Heart left ventricle (tissue), 13 donors: ENCODE measurements around the gene MSI2.

ENCODE experiments used
- CTCF ChIP-seq, 12 donors: fragments of 200-600 bp; sonication (generic) in 4 of 12; IDR thresholded peaks; one replicate each; pipeline versions ENCODE4 v1.5.0 to v1.8.0; 2018 to 2022; ENCODE audit warnings: antibody characterized with exemption in 12 of 12, mild to moderate bottlenecking in 5 of 12
- POLR2A ChIP-seq, 2 donors: fragments of 450-650 bp; IDR thresholded peaks; one replicate each; pipeline ENCODE4 v1.6.1; 2017; ENCODE audit warnings: antibody characterized with exemption in 2 of 2, mild to moderate bottlenecking in 2 of 2, moderate library complexity in 2 of 2
- donor health status: ischemic (EF 13 %, LVEDD 7.1; RV severe dilation, severe dysfunction).
- donor health status: DM: no; HTN: yes; CAD: no.
- donor health status: DM: no; HTN: no; CAD: no.
- donor health status: ischemic (EF 25% LVEDD 6.9; RV normal size, moderate dysfunction).
- donor health status: ischemic (EF 25% LVEDD 5.7; RV mildly dilated, moderate dysfunction).
- donor health status: ischemic (EF 35%, LVEDD 5.7; RV mildly dilated, moderate dysfunction).
- donor health status: nonischemic (EF 11% LVEDD 7.7; RV severe dilation, severe dysfunction).
- donor health status: DM: yes; HTN: yes; CAD: no.
- donor health status: PGD.
- donor health status: ischemic (EF 29% LVEDD 5.4; RV normal size, mild dysfunction).
- donor health status: nonischemic (EF 23%, LVEDD 6.1; RV moderate dilation, normal function).

DNA sequence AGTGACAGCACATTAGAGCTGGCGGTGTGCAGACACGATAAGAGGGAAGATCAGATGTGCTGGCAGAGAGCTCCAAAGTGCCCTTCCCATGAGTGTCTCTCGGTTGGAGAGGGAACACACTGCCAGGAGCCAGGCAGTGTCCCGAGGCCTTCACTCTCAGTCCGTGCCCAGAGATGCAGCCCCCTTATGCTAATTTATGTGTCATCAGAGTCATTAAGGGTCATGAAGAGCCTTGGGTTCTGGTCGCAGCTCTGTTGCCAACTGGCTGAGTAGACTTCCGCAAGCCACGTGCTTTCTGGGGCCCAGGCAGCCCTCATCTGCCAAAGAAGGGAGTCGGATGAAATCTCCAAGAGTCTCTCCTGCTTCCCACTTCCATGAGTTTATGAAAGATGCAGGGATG, 232.5 kb downstream of the MSI2 start:
- no peak for TF ChIP-seq CTCF (IDR thresholded peaks at IDR 0.05)
- TF ChIP-seq POLR2A (IDR thresholded peaks at IDR 0.05) = no peak
